ENCODE data around the gene MTCH1. TPM values are rescaled to one million over a fixed set of nuclear protein-coding genes. Genes with fewer than 3 reads are reported as not detected.

MTCH1 gene
- total and polyA plus RNA-seq, 9 of the 15 experiments (the other 6 are each of a cell fraction or from before 2014, with no cell fraction given): 7.9 to 161 (median 118) TPM

DNA sequence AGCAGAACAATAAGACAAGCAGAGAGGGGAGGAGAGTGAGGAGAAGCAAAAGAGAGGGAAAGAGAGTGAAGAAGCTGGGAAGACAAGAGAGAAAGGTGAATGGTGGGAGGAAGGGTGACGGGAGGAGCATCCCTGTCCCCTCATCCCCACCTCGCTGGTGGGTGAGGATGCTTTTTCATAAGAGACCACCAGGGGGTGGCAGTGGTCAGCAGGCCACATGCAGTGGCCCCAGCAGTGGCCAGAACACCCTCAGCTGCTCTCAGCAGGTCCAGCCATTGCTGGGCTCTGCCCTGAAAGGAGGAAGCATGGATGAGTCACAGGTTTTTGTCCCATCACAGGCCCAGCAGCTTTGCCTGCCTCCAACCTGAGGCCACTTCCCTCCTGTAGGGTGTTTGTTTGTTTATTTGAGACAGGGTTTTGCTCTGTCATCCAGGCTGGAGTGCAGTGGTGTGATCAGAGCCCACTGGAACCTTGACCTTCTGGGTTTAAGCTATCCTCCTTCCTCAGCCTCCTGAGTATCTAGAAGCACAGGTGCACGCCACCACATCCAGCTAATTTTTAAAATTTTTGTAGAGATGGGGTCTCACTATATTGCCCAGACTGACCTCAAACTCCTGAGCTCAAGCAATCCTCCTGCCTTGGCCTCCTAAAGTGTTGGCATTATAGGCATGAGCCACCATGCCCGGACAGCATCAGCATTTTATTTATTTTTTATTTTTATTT, 43.4 kb upstream of the MTCH1 start (continued):
- TF ChIP-seq, protein P1, sequence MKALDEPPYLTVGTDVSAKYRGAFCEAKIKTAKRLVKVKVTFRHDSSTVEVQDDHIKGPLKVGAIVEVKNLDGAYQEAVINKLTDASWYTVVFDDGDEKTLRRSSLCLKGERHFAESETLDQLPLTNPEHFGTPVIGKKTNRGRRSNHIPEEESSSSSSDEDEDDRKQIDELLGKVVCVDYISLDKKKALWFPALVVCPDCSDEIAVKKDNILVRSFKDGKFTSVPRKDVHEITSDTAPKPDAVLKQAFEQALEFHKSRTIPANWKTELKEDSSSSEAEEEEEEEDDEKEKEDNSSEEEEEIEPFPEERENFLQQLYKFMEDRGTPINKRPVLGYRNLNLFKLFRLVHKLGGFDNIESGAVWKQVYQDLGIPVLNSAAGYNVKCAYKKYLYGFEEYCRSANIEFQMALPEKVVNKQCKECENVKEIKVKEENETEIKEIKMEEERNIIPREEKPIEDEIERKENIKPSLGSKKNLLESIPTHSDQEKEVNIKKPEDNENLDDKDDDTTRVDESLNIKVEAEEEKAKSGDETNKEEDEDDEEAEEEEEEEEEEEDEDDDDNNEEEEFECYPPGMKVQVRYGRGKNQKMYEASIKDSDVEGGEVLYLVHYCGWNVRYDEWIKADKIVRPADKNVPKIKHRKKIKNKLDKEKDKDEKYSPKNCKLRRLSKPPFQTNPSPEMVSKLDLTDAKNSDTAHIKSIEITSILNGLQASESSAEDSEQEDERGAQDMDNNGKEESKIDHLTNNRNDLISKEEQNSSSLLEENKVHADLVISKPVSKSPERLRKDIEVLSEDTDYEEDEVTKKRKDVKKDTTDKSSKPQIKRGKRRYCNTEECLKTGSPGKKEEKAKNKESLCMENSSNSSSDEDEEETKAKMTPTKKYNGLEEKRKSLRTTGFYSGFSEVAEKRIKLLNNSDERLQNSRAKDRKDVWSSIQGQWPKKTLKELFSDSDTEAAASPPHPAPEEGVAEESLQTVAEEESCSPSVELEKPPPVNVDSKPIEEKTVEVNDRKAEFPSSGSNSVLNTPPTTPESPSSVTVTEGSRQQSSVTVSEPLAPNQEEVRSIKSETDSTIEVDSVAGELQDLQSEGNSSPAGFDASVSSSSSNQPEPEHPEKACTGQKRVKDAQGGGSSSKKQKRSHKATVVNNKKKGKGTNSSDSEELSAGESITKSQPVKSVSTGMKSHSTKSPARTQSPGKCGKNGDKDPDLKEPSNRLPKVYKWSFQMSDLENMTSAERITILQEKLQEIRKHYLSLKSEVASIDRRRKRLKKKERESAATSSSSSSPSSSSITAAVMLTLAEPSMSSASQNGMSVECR (CRISPR knock-in tag; IDR thresholded peaks at IDR 0.05): peak; percentile 95
- no peak for TF ChIP-seq ZNF431 (CRISPR knock-in tag; IDR thresholded peaks at IDR 0.05)
- peak; percentile 54; the same call in 1 of the 2 replicates for TF ChIP-seq ZBTB7A (IDR thresholded peaks at IDR 0.05; ENCODE audit: borderline replicate concordance, control insufficient read depth, low read depth, low read length)
- no peak for TF ChIP-seq GTF2F1 (IDR thresholded peaks at IDR 0.05; ENCODE audit: low read depth, low read length)
- TF ChIP-seq TCF15 (CRISPR knock-in tag; IDR thresholded peaks at IDR 0.05): no peak
- TF ChIP-seq NCOA6 (IDR thresholded peaks at IDR 0.05): no peak
- peak; percentile 100 for TF ChIP-seq SMC3 (conservative IDR thresholded peaks at IDR 0.05; ENCODE audit: insufficient read depth, low read depth, low read length)
- peak; percentile 78; the same call in 1 of the 2 replicates for TF ChIP-seq ZC3H11A (IDR thresholded peaks at IDR 0.05; ENCODE audit: low read depth, low read length)
- TF ChIP-seq BRD4 (IDR thresholded peaks at IDR 0.05): no peak
- no peak; the same call in 1 of the 2 replicates for TF ChIP-seq GATAD2B (IDR thresholded peaks at IDR 0.05; ENCODE audit: borderline replicate concordance)
- TF ChIP-seq, protein P2, sequence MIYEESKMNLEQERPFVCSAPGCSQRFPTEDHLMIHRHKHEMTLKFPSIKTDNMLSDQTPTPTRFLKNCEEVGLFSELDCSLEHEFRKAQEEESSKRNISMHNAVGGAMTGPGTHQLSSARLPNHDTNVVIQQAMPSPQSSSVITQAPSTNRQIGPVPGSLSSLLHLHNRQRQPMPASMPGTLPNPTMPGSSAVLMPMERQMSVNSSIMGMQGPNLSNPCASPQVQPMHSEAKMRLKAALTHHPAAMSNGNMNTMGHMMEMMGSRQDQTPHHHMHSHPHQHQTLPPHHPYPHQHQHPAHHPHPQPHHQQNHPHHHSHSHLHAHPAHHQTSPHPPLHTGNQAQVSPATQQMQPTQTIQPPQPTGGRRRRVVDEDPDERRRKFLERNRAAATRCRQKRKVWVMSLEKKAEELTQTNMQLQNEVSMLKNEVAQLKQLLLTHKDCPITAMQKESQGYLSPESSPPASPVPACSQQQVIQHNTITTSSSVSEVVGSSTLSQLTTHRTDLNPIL (CRISPR knock-in tag; IDR thresholded peaks at IDR 0.05): no peak
- 0 out of 2 replicates have a peak, but pooled peaks have one; percentile 28 for TF ChIP-seq ZNF197 (CRISPR knock-in tag; IDR thresholded peaks at IDR 0.05; ENCODE audit: low read depth)
- TF ChIP-seq TEAD2 (tag; IDR thresholded peaks at IDR 0.05): no peak
- TF ChIP-seq POLR2B (IDR thresholded peaks at IDR 0.05; ENCODE audit: low read depth, partially characterized antibody): no peak
- TF ChIP-seq ZNF134 (CRISPR knock-in tag; conservative IDR thresholded peaks at IDR 0.05): no peak
- no peak for TF ChIP-seq ZNF507 (tag; conservative IDR thresholded peaks at IDR 0.05)
- 0 out of 2 replicates have a peak, but pooled peaks have one; percentile 16 for TF ChIP-seq ZNF76 (CRISPR knock-in tag; IDR thresholded peaks at IDR 0.05; ENCODE audit: borderline replicate concordance)
- TF ChIP-seq POLR2G (IDR thresholded peaks at IDR 0.05; ENCODE audit: low read depth, low read length): peak; percentile 50
- TF ChIP-seq, protein P3, sequence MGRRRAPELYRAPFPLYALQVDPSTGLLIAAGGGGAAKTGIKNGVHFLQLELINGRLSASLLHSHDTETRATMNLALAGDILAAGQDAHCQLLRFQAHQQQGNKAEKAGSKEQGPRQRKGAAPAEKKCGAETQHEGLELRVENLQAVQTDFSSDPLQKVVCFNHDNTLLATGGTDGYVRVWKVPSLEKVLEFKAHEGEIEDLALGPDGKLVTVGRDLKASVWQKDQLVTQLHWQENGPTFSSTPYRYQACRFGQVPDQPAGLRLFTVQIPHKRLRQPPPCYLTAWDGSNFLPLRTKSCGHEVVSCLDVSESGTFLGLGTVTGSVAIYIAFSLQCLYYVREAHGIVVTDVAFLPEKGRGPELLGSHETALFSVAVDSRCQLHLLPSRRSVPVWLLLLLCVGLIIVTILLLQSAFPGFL (CRISPR knock-in tag; IDR thresholded peaks at IDR 0.05): no peak
